PC-9 (cell line): ENCODE results near the gene DNAH14.

Source experiments
- EZH2 ChIP-seq: fragments of 200-600 bp; sonication (generic); IDR thresholded peaks from 2 replicates; pipeline ENCODE4 v1.8.0; 2017; ENCODE audit warnings: antibody characterized with exemption, low read depth
- TF ChIP-seq, protein P1 (sequence below): fragments of 200-600 bp; sonication (generic); conservative IDR thresholded peaks from 2 replicates; pipeline ENCODE4 v1.6.1; 2017; ENCODE audit warnings: mixed run types, antibody characterized with exemption, mild to moderate bottlenecking, moderate library complexity

- TF ChIP-seq, protein P1, sequence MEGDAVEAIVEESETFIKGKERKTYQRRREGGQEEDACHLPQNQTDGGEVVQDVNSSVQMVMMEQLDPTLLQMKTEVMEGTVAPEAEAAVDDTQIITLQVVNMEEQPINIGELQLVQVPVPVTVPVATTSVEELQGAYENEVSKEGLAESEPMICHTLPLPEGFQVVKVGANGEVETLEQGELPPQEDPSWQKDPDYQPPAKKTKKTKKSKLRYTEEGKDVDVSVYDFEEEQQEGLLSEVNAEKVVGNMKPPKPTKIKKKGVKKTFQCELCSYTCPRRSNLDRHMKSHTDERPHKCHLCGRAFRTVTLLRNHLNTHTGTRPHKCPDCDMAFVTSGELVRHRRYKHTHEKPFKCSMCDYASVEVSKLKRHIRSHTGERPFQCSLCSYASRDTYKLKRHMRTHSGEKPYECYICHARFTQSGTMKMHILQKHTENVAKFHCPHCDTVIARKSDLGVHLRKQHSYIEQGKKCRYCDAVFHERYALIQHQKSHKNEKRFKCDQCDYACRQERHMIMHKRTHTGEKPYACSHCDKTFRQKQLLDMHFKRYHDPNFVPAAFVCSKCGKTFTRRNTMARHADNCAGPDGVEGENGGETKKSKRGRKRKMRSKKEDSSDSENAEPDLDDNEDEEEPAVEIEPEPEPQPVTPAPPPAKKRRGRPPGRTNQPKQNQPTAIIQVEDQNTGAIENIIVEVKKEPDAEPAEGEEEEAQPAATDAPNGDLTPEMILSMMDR = no peak
- TF ChIP-seq EZH2 = no peak
These were observed 431.7 kb downstream of the DNAH14 start for GRCh38 chr1:225361176-225361575.
